ENCODE results near the gene CALCOCO2. TPM values are rescaled to one million over a fixed set of nuclear protein-coding genes. Genes with fewer than 3 reads are reported as not detected.

CALCOCO2 gene
- total and polyA plus RNA-seq, 10 of the 15 experiments (the other 5 are each of a cell fraction or from before 2014, with no cell fraction given) = 20.2 to 138 (median 53.1) TPM

- TF ChIP-seq E4F1 (IDR thresholded peaks at IDR 0.05; ENCODE audit: borderline replicate concordance, partially characterized antibody) = peak; percentile 82
- TF ChIP-seq, protein P1, sequence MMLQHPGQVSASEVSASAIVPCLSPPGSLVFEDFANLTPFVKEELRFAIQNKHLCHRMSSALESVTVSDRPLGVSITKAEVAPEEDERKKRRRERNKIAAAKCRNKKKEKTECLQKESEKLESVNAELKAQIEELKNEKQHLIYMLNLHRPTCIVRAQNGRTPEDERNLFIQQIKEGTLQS (IDR thresholded peaks at IDR 0.05; ENCODE audit: borderline replicate concordance, extremely low read depth, low read depth, low read length) = no peak
- TF ChIP-seq IRF3 (IDR thresholded peaks at IDR 0.05) = no peak
- TF ChIP-seq USF1 (IDR thresholded peaks at IDR 0.05; ENCODE audit: borderline replicate concordance, extremely low read length, insufficient read depth, low read depth, low read length) = no peak
- TF ChIP-seq CREM (IDR thresholded peaks at IDR 0.05; ENCODE audit: low read depth) = peak; percentile 41; the same call in 1 of the 2 replicates
- peak; percentile 82 for TF ChIP-seq GATAD2B (conservative IDR thresholded peaks at IDR 0.05; ENCODE audit: low read depth)
- TF ChIP-seq ZNF274 (IDR thresholded peaks at IDR 0.05; ENCODE audit: insufficient read depth, insufficient read length) = no peak
- TF ChIP-seq SMC3 (IDR thresholded peaks at IDR 0.05; ENCODE audit: borderline replicate concordance, low read length) = peak; percentile 15; the same call in 1 of the 2 replicates
- TF ChIP-seq SIN3A (IDR thresholded peaks at IDR 0.05; ENCODE audit: low read depth, low read length) = no peak
- peak; percentile 78; the same call in 1 of the 2 replicates for TF ChIP-seq RB1 (IDR thresholded peaks at IDR 0.05; ENCODE audit: borderline replicate concordance)
- no peak for TF ChIP-seq MYB (IDR thresholded peaks at IDR 0.05; ENCODE audit: borderline replicate concordance, low read depth, low read length)
- no peak for TF ChIP-seq EZH2 (IDR thresholded peaks at IDR 0.05; ENCODE audit: borderline replicate concordance, control insufficient read depth, low read depth, low read length)
- TF ChIP-seq PAX5 (IDR thresholded peaks at IDR 0.05; ENCODE audit: borderline replicate concordance, low read depth, low read length) = peak; percentile 50; the same call in 1 of the 2 replicates
- TF ChIP-seq PML (IDR thresholded peaks at IDR 0.05; ENCODE audit: low read length) = peak; percentile 77
- no peak for TF ChIP-seq ZNF384 (IDR thresholded peaks at IDR 0.05; ENCODE audit: borderline replicate concordance, low read depth, low read length)
- no peak for TF ChIP-seq NFYB (IDR thresholded peaks at IDR 0.05; ENCODE audit: insufficient read depth, low read depth, low read length)
- no peak for TF ChIP-seq ESRRA (IDR thresholded peaks at IDR 0.05; ENCODE audit: low read length)
- no peak for TF ChIP-seq NRF1 (conservative IDR thresholded peaks at IDR 0.05; ENCODE audit: low read depth, low read length)
- TF ChIP-seq RELA (IDR thresholded peaks at IDR 0.05; ENCODE audit: borderline replicate concordance, partially characterized antibody) = peak; percentile 1
- TF ChIP-seq HDGF (IDR thresholded peaks at IDR 0.05) = peak; percentile 90
- TF ChIP-seq NFXL1 (IDR thresholded peaks at IDR 0.05; ENCODE audit: borderline replicate concordance) = no peak
- peak in 2 of 3 experiments; percentile 24 to 31; a peak in 3 of 6 replicates for TF ChIP-seq CTCF (IDR thresholded peaks at IDR 0.05 in 2 of 3, conservative IDR thresholded peaks at IDR 0.05 in 1 of 3; ENCODE audit: control insufficient read depth in 2 of 3, extremely low read depth in 1 of 3, insufficient read depth in 1 of 3, low read depth in 3 of 3, low read length in 3 of 3)
Observed at GRCh38 chr17:48908047-48908843, 77.4 kb downstream of the CALCOCO2 start, which contains the start of gene UBE2Z (continued).
